ENCODE measurements around the gene PTPN22. TPM values are rescaled to one million over a fixed set of nuclear protein-coding genes. Genes with fewer than 3 reads are reported as not detected.

Gene PTPN22
- total RNA-seq, 1 experiment from 2014 or later = not detected

DNA sequence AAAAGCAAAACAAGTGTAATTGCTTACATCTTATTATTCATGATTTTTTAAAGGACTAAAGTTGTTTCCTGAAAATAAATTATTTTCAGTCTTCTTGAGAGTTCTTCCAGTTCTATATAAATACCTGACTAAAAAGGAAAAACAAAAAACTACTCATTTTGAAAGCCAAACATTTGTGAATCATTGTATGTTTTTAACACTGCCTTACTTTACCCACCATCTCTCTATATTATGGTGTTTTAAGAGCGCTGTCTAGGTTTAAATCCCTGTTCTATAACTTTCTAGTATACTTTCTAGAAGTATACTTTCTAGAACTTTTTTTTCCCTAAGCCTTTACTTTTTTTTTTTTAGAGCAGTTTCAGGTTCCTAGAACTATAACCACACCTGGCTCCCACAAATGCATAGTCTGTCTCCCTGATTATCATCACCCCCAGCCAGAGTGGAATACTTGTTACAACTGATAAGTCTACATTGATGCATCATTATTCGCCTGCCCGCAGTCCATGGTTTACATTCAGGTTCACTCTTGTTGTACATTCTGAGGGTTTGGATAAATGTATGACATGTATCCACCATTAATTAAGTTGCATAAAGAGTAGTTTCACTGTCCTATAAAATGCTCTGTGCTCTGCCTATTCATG, 69.0 kb downstream of the PTPN22 start:
- POLR2A ChIA-PET = no interaction called here
- no peak overlapping the region for H3K27ac Mint-ChIP-seq
- no peaks in the 10 kb centered on the region for H3K27me3 Mint-ChIP-seq (ENCODE audit: low read depth)
- peaks cover 22% of the 10 kb centered on the region for H3K4me1 Mint-ChIP-seq
- no peaks in the 10 kb centered on the region for H3K9me3 Mint-ChIP-seq
- CTCF ChIA-PET = no interaction called here
- DNase-seq (ENCODE audit: low spot score) = no peak
- no peak for ATAC-seq
- TF ChIP-seq MXD4 (CRISPR knock-in tag; IDR thresholded peaks at IDR 0.05; ENCODE audit: borderline replicate concordance) = no peak
- TF ChIP-seq SOX15 (CRISPR knock-in tag; IDR thresholded peaks at IDR 0.05) = no peak
- TF ChIP-seq FOXJ3 (CRISPR knock-in tag; IDR thresholded peaks at IDR 0.05; ENCODE audit: borderline replicate concordance) = no peak
- TF ChIP-seq NR3C1 (CRISPR knock-in tag; conservative IDR thresholded peaks at IDR 0.05; ENCODE audit: low read depth) = no peak
- TF ChIP-seq, protein P1, sequence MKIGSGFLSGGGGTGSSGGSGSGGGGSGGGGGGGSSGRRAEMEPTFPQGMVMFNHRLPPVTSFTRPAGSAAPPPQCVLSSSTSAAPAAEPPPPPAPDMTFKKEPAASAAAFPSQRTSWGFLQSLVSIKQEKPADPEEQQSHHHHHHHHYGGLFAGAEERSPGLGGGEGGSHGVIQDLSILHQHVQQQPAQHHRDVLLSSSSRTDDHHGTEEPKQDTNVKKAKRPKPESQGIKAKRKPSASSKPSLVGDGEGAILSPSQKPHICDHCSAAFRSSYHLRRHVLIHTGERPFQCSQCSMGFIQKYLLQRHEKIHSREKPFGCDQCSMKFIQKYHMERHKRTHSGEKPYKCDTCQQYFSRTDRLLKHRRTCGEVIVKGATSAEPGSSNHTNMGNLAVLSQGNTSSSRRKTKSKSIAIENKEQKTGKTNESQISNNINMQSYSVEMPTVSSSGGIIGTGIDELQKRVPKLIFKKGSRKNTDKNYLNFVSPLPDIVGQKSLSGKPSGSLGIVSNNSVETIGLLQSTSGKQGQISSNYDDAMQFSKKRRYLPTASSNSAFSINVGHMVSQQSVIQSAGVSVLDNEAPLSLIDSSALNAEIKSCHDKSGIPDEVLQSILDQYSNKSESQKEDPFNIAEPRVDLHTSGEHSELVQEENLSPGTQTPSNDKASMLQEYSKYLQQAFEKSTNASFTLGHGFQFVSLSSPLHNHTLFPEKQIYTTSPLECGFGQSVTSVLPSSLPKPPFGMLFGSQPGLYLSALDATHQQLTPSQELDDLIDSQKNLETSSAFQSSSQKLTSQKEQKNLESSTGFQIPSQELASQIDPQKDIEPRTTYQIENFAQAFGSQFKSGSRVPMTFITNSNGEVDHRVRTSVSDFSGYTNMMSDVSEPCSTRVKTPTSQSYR (CRISPR knock-in tag; IDR thresholded peaks at IDR 0.05) = no peak
- TF ChIP-seq JAZF1 (CRISPR knock-in tag; IDR thresholded peaks at IDR 0.05) = no peak
- TF ChIP-seq, protein P2, sequence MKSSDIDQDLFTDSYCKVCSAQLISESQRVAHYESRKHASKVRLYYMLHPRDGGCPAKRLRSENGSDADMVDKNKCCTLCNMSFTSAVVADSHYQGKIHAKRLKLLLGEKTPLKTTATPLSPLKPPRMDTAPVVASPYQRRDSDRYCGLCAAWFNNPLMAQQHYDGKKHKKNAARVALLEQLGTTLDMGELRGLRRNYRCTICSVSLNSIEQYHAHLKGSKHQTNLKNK (CRISPR knock-in tag; IDR thresholded peaks at IDR 0.05) = no peak
- TF ChIP-seq FOXP1 (CRISPR knock-in tag; IDR thresholded peaks at IDR 0.05; ENCODE audit: borderline replicate concordance) = no peak
- TF ChIP-seq, protein P3, sequence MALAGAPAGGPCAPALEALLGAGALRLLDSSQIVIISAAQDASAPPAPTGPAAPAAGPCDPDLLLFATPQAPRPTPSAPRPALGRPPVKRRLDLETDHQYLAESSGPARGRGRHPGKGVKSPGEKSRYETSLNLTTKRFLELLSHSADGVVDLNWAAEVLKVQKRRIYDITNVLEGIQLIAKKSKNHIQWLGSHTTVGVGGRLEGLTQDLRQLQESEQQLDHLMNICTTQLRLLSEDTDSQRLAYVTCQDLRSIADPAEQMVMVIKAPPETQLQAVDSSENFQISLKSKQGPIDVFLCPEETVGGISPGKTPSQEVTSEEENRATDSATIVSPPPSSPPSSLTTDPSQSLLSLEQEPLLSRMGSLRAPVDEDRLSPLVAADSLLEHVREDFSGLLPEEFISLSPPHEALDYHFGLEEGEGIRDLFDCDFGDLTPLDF (CRISPR knock-in tag; IDR thresholded peaks at IDR 0.05) = no peak
- TF ChIP-seq, protein P4, sequence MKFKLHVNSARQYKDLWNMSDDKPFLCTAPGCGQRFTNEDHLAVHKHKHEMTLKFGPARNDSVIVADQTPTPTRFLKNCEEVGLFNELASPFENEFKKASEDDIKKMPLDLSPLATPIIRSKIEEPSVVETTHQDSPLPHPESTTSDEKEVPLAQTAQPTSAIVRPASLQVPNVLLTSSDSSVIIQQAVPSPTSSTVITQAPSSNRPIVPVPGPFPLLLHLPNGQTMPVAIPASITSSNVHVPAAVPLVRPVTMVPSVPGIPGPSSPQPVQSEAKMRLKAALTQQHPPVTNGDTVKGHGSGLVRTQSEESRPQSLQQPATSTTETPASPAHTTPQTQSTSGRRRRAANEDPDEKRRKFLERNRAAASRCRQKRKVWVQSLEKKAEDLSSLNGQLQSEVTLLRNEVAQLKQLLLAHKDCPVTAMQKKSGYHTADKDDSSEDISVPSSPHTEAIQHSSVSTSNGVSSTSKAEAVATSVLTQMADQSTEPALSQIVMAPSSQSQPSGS (CRISPR knock-in tag; IDR thresholded peaks at IDR 0.05; ENCODE audit: borderline replicate concordance, low read depth) = no peak
- TF ChIP-seq ATF1 (CRISPR knock-in tag; IDR thresholded peaks at IDR 0.05) = no peak
- no peak for TF ChIP-seq ELF4 (CRISPR knock-in tag; IDR thresholded peaks at IDR 0.05; ENCODE audit: low read depth)
- no peak for TF ChIP-seq PRRX2 (CRISPR knock-in tag; IDR thresholded peaks at IDR 0.05)
- no peak for TF ChIP-seq ZNF416 (CRISPR knock-in tag; IDR thresholded peaks at IDR 0.05)
- no peak for TF ChIP-seq GABPB1 (CRISPR knock-in tag; IDR thresholded peaks at IDR 0.05)
- peaks cover 5% of the 10 kb centered on the region for H3K36me3 Mint-ChIP-seq
- H3K4me3 Mint-ChIP-seq = no peak overlapping the region

DNA sequence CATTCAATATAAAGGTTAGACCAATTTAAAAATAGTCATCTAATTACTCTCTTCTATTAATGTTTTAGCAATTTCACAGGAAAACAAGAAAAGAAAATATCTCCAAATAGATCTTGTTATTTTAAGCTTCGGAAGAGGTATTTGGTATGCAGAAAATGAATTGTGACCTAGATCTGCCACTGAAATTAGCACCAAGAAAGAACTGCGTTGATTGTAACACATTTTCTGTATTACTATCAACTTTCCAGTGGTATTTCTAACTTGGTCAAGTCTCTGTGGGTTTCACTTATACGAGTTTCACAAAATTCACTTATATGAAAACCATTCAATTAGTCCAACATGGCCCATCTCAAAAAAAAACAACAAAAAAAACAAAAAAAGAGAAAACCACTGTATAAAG, 71.0 kb downstream of the PTPN22 start:
- Mint-ChIP-seq H3K4me3 (no peak overlapping the region), H3K4me1 (peaks cover 20% of the 10 kb centered on the region), H3K9me3 (no peaks in the 10 kb centered on the region), H3K36me3 (peaks cover 17% of the 10 kb centered on the region), H3K27ac (no peak overlapping the region), H3K27me3 (ENCODE audit: low read depth) (no peaks in the 10 kb centered on the region)
- ChIA-PET POLR2A (no interaction called here), CTCF (no interaction called here)
- DNase-seq (ENCODE audit: low spot score) (no peak), ATAC-seq (no peak)
- TF ChIP-seq ESRRA (CRISPR knock-in tag; IDR thresholded peaks at IDR 0.05; ENCODE audit: borderline replicate concordance) (no peak), NFYB (CRISPR knock-in tag; conservative IDR thresholded peaks at IDR 0.05; ENCODE audit: low read depth) (no peak), CREM (CRISPR knock-in tag; IDR thresholded peaks at IDR 0.05) (no peak), ZNF263 (CRISPR knock-in tag; IDR thresholded peaks at IDR 0.05; ENCODE audit: low read depth) (no peak), NR2C2 (CRISPR knock-in tag; IDR thresholded peaks at IDR 0.05) (no peak), CBFB (CRISPR knock-in tag; IDR thresholded peaks at IDR 0.05; ENCODE audit: low read depth) (no peak), MXD4 (CRISPR knock-in tag; IDR thresholded peaks at IDR 0.05; ENCODE audit: borderline replicate concordance) (no peak)
- TF ChIP-seq, protein P5, sequence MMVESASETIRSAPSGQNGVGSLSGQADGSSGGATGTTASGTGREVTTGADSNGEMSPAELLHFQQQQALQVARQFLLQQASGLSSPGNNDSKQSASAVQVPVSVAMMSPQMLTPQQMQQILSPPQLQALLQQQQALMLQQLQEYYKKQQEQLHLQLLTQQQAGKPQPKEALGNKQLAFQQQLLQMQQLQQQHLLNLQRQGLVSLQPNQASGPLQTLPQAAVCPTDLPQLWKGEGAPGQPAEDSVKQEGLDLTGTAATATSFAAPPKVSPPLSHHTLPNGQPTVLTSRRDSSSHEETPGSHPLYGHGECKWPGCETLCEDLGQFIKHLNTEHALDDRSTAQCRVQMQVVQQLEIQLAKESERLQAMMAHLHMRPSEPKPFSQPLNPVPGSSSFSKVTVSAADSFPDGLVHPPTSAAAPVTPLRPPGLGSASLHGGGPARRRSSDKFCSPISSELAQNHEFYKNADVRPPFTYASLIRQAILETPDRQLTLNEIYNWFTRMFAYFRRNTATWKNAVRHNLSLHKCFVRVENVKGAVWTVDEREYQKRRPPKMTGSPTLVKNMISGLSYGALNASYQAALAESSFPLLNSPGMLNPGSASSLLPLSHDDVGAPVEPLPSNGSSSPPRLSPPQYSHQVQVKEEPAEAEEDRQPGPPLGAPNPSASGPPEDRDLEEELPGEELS (CRISPR knock-in tag; IDR thresholded peaks at IDR 0.05) = no peak
- TF ChIP-seq, protein P6, sequence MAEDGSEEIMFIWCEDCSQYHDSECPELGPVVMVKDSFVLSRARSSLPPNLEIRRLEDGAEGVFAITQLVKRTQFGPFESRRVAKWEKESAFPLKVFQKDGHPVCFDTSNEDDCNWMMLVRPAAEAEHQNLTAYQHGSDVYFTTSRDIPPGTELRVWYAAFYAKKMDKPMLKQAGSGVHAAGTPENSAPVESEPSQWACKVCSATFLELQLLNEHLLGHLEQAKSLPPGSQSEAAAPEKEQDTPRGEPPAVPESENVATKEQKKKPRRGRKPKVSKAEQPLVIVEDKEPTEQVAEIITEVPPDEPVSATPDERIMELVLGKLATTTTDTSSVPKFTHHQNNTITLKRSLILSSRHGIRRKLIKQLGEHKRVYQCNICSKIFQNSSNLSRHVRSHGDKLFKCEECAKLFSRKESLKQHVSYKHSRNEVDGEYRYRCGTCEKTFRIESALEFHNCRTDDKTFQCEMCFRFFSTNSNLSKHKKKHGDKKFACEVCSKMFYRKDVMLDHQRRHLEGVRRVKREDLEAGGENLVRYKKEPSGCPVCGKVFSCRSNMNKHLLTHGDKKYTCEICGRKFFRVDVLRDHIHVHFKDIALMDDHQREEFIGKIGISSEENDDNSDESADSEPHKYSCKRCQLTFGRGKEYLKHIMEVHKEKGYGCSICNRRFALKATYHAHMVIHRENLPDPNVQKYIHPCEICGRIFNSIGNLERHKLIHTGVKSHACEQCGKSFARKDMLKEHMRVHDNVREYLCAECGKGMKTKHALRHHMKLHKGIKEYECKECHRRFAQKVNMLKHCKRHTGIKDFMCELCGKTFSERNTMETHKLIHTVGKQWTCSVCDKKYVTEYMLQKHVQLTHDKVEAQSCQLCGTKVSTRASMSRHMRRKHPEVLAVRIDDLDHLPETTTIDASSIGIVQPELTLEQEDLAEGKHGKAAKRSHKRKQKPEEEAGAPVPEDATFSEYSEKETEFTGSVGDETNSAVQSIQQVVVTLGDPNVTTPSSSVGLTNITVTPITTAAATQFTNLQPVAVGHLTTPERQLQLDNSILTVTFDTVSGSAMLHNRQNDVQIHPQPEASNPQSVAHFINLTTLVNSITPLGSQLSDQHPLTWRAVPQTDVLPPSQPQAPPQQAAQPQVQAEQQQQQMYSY (CRISPR knock-in tag; IDR thresholded peaks at IDR 0.05) = no peak

Measured in WTC11 (cell line).